ENCODE measurements around the gene RNU6-9.
A peak's percentile ranks its signal among the peaks of the same experiment; 100 is the strongest.

RNU6-9 gene

DNA sequence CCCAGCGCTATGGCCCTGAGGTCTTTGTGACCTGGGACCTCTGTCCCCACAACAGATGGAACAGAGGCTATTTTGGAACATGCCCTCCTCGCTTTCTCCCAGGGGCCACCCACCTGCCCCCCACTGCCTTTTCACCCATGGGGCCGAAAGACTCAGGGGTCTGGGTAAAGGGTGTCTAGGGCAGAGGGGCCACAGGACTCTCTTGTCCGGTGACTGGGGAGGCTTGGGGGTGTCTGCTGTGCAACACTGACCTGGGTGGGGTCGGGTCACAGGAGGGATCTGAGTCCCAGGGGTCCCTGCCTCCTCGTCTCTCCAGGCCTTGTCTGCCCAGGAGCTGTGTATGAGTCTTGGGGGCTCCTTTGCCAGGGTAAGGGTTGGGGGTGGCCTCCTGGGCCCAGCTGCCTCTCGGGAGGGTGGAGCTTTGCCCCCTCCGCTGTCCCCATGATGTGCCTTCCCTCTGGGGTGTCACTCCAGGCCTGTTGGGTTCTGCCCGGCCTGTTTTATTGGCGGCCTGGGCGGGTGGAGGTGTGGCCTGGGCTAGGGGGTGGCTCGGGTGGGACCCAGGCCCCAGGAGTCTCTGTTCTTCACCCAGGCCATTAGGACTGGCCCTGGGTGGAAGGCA is 34.6 kb downstream of the RNU6-9 start (continued):
- TF ChIP-seq, protein P1, sequence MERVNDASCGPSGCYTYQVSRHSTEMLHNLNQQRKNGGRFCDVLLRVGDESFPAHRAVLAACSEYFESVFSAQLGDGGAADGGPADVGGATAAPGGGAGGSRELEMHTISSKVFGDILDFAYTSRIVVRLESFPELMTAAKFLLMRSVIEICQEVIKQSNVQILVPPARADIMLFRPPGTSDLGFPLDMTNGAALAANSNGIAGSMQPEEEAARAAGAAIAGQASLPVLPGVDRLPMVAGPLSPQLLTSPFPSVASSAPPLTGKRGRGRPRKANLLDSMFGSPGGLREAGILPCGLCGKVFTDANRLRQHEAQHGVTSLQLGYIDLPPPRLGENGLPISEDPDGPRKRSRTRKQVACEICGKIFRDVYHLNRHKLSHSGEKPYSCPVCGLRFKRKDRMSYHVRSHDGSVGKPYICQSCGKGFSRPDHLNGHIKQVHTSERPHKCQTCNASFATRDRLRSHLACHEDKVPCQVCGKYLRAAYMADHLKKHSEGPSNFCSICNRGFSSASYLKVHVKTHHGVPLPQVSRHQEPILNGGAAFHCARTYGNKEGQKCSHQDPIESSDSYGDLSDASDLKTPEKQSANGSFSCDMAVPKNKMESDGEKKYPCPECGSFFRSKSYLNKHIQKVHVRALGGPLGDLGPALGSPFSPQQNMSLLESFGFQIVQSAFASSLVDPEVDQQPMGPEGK (tag by site-specific recombination; IDR thresholded peaks at IDR 0.05) = peak; percentile 7; the same call in 1 of the 2 replicates
- no peak for TF ChIP-seq SETDB1 (IDR thresholded peaks at IDR 0.05; ENCODE audit: insufficient read length, low read length)
- TF ChIP-seq ZNF529 (tag by site-specific recombination; IDR thresholded peaks at IDR 0.05; ENCODE audit: insufficient replicate concordance) = no peak
- TF ChIP-seq, protein P2, sequence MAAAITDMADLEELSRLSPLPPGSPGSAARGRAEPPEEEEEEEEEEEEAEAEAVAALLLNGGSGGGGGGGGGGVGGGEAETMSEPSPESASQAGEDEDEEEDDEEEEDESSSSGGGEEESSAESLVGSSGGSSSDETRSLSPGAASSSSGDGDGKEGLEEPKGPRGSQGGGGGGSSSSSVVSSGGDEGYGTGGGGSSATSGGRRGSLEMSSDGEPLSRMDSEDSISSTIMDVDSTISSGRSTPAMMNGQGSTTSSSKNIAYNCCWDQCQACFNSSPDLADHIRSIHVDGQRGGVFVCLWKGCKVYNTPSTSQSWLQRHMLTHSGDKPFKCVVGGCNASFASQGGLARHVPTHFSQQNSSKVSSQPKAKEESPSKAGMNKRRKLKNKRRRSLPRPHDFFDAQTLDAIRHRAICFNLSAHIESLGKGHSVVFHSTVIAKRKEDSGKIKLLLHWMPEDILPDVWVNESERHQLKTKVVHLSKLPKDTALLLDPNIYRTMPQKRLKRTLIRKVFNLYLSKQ (tag by site-specific recombination; IDR thresholded peaks at IDR 0.05; ENCODE audit: borderline replicate concordance) = no peak
- TF ChIP-seq, protein P3, sequence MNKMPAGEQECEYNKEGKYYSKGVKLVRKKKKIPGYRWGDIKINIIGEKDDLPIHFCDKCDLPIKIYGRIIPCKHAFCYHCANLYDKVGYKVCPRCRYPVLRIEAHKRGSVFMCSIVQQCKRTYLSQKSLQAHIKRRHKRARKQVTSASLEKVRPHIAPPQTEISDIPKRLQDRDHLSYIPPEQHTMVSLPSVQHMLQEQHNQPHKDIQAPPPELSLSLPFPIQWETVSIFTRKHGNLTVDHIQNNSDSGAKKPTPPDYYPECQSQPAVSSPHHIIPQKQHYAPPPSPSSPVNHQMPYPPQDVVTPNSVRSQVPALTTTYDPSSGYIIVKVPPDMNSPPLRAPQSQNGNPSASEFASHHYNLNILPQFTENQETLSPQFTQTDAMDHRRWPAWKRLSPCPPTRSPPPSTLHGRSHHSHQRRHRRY (tag by site-specific recombination; IDR thresholded peaks at IDR 0.05) = no peak
- TF ChIP-seq GLIS1 (tag by site-specific recombination; IDR thresholded peaks at IDR 0.05) = peak; percentile 79
- TF ChIP-seq, protein P4, sequence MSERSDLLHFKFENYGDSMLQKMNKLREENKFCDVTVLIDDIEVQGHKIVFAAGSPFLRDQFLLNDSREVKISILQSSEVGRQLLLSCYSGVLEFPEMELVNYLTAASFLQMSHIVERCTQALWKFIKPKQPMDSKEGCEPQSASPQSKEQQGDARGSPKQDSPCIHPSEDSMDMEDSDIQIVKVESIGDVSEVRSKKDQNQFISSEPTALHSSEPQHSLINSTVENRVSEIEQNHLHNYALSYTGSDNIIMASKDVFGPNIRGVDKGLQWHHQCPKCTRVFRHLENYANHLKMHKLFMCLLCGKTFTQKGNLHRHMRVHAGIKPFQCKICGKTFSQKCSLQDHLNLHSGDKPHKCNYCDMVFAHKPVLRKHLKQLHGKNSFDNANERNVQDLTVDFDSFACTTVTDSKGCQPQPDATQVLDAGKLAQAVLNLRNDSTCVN (tag by site-specific recombination; optimal IDR thresholded peaks at IDR 0.05) = no peak
- TF ChIP-seq ZNF664 (tag by site-specific recombination; IDR thresholded peaks at IDR 0.05) = no peak
- TF ChIP-seq, protein P5, sequence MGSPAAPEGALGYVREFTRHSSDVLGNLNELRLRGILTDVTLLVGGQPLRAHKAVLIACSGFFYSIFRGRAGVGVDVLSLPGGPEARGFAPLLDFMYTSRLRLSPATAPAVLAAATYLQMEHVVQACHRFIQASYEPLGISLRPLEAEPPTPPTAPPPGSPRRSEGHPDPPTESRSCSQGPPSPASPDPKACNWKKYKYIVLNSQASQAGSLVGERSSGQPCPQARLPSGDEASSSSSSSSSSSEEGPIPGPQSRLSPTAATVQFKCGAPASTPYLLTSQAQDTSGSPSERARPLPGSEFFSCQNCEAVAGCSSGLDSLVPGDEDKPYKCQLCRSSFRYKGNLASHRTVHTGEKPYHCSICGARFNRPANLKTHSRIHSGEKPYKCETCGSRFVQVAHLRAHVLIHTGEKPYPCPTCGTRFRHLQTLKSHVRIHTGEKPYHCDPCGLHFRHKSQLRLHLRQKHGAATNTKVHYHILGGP (tag by site-specific recombination; IDR thresholded peaks at IDR 0.05) = no peak
- TF ChIP-seq HOXD13 (CRISPR knock-in tag; IDR thresholded peaks at IDR 0.05; ENCODE audit: borderline replicate concordance) = no peak
- TF ChIP-seq, protein P6, sequence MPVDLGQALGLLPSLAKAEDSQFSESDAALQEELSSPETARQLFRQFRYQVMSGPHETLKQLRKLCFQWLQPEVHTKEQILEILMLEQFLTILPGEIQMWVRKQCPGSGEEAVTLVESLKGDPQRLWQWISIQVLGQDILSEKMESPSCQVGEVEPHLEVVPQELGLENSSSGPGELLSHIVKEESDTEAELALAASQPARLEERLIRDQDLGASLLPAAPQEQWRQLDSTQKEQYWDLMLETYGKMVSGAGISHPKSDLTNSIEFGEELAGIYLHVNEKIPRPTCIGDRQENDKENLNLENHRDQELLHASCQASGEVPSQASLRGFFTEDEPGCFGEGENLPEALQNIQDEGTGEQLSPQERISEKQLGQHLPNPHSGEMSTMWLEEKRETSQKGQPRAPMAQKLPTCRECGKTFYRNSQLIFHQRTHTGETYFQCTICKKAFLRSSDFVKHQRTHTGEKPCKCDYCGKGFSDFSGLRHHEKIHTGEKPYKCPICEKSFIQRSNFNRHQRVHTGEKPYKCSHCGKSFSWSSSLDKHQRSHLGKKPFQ (tag by site-specific recombination; IDR thresholded peaks at IDR 0.05) = no peak
- TF ChIP-seq, protein P7, sequence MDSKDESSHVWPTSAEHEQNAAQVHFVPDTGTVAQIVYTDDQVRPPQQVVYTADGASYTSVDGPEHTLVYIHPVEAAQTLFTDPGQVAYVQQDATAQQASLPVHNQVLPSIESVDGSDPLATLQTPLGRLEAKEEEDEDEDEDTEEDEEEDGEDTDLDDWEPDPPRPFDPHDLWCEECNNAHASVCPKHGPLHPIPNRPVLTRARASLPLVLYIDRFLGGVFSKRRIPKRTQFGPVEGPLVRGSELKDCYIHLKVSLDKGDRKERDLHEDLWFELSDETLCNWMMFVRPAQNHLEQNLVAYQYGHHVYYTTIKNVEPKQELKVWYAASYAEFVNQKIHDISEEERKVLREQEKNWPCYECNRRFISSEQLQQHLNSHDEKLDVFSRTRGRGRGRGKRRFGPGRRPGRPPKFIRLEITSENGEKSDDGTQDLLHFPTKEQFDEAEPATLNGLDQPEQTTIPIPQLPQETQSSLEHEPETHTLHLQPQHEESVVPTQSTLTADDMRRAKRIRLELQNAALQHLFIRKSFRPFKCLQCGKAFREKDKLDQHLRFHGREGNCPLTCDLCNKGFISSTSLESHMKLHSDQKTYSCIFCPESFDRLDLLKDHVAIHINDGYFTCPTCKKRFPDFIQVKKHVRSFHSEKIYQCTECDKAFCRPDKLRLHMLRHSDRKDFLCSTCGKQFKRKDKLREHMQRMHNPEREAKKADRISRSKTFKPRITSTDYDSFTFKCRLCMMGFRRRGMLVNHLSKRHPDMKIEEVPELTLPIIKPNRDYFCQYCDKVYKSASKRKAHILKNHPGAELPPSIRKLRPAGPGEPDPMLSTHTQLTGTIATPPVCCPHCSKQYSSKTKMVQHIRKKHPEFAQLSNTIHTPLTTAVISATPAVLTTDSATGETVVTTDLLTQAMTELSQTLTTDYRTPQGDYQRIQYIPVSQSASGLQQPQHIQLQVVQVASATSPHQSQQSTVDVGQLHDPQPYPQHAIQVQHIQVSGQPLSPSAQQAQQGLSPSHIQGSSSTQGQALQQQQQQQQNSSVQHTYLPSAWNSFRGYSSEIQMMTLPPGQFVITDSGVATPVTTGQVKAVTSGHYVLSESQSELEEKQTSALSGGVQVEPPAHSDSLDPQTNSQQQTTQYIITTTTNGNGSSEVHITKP (tag by site-specific recombination; IDR thresholded peaks at IDR 0.05) = 0 out of 2 replicates have a peak, but pooled peaks have one; percentile 21
- TF ChIP-seq ZBTB21 (tag by site-specific recombination; IDR thresholded peaks at IDR 0.05) = no peak
- TF ChIP-seq, protein P8, sequence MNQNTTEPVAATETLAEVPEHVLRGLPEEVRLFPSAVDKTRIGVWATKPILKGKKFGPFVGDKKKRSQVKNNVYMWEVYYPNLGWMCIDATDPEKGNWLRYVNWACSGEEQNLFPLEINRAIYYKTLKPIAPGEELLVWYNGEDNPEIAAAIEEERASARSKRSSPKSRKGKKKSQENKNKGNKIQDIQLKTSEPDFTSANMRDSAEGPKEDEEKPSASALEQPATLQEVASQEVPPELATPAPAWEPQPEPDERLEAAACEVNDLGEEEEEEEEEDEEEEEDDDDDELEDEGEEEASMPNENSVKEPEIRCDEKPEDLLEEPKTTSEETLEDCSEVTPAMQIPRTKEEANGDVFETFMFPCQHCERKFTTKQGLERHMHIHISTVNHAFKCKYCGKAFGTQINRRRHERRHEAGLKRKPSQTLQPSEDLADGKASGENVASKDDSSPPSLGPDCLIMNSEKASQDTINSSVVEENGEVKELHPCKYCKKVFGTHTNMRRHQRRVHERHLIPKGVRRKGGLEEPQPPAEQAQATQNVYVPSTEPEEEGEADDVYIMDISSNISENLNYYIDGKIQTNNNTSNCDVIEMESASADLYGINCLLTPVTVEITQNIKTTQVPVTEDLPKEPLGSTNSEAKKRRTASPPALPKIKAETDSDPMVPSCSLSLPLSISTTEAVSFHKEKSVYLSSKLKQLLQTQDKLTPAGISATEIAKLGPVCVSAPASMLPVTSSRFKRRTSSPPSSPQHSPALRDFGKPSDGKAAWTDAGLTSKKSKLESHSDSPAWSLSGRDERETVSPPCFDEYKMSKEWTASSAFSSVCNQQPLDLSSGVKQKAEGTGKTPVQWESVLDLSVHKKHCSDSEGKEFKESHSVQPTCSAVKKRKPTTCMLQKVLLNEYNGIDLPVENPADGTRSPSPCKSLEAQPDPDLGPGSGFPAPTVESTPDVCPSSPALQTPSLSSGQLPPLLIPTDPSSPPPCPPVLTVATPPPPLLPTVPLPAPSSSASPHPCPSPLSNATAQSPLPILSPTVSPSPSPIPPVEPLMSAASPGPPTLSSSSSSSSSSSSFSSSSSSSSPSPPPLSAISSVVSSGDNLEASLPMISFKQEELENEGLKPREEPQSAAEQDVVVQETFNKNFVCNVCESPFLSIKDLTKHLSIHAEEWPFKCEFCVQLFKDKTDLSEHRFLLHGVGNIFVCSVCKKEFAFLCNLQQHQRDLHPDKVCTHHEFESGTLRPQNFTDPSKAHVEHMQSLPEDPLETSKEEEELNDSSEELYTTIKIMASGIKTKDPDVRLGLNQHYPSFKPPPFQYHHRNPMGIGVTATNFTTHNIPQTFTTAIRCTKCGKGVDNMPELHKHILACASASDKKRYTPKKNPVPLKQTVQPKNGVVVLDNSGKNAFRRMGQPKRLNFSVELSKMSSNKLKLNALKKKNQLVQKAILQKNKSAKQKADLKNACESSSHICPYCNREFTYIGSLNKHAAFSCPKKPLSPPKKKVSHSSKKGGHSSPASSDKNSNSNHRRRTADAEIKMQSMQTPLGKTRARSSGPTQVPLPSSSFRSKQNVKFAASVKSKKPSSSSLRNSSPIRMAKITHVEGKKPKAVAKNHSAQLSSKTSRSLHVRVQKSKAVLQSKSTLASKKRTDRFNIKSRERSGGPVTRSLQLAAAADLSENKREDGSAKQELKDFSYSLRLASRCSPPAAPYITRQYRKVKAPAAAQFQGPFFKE (tag by site-specific recombination; IDR thresholded peaks at IDR 0.05; ENCODE audit: borderline replicate concordance) = no peak
- no peak for TF ChIP-seq ZNF707 (tag by site-specific recombination; IDR thresholded peaks at IDR 0.05)
- no peak for TF ChIP-seq ZNF610 (tag by site-specific recombination; IDR thresholded peaks at IDR 0.05; ENCODE audit: borderline replicate concordance)
